Measurements from ENCODE around the gene TBX1.

DNA sequence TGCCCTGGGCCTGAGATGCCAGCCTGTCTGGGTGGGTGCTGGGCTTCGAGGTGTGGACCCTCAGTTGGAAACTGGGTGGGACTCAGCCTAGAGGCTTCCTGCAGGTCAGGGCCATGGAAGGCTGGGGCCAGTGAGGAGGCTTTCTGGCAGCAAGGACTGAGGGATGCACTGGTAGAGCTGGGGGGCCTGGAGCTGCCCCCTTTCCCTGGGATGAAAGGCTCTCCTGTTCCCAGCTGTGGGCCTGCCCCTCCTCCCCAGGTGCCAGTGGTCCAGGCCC lies 43.8 kb upstream of the TBX1 start:
- TF ChIP-seq, protein P1, sequence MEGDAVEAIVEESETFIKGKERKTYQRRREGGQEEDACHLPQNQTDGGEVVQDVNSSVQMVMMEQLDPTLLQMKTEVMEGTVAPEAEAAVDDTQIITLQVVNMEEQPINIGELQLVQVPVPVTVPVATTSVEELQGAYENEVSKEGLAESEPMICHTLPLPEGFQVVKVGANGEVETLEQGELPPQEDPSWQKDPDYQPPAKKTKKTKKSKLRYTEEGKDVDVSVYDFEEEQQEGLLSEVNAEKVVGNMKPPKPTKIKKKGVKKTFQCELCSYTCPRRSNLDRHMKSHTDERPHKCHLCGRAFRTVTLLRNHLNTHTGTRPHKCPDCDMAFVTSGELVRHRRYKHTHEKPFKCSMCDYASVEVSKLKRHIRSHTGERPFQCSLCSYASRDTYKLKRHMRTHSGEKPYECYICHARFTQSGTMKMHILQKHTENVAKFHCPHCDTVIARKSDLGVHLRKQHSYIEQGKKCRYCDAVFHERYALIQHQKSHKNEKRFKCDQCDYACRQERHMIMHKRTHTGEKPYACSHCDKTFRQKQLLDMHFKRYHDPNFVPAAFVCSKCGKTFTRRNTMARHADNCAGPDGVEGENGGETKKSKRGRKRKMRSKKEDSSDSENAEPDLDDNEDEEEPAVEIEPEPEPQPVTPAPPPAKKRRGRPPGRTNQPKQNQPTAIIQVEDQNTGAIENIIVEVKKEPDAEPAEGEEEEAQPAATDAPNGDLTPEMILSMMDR (conservative IDR thresholded peaks at IDR 0.05), result no peak
- no peak for TF ChIP-seq EZH2 (IDR thresholded peaks at IDR 0.05; ENCODE audit: low read depth)
